GM15510 (cell line): ENCODE data around the gene JKAMP.

Source experiments
- POLR2A ChIP-seq: IDR thresholded peaks from 3 replicates; pipeline ENCODE4 v1.6.1; 2011; ENCODE audit warnings: borderline replicate concordance; ENCODE audit not compliant: insufficient read length; ENCODE audit errors: extremely low read depth

JKAMP gene, protein sequence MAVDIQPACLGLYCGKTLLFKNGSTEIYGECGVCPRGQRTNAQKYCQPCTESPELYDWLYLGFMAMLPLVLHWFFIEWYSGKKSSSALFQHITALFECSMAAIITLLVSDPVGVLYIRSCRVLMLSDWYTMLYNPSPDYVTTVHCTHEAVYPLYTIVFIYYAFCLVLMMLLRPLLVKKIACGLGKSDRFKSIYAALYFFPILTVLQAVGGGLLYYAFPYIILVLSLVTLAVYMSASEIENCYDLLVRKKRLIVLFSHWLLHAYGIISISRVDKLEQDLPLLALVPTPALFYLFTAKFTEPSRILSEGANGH

GRCh38 chr14:59483819-59484638, at the start of gene JKAMP, which contains the start of gene L3HYPDH:
JKAMP (plus strand) TSS chr14:59484517; CDS start chr14:59484590, 73 bp downstream.
L3HYPDH (minus strand) TSS chr14:59484408; CDS start chr14:59484316, 92 bp downstream.
- peak; percentile 89 for TF ChIP-seq POLR2A

DNA sequence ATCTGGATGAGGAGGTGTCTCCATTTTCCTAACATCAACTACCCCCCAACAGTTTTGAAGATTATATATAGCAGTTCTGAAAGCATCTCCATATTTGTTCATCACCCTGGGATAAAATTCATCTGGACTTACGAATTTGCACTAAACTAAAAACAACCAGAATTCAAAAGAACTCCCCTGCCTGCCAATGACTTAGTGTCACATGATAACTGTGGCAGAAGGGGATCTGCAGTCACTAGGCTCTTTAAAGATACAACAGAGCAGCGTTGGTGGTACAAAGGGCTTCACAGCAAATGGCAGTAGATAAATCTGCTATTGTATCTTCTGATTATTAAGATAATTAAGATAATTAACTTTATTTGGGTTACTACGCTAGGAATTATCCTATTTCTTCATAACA, 49.2 kb upstream of the JKAMP start:
- TF ChIP-seq POLR2A, result no peak

- no peak for TF ChIP-seq POLR2A
Measured at GRCh38 chr14:59435987-59436386, 48.3 kb upstream of the JKAMP start.

- no peak for TF ChIP-seq POLR2A
Measured at GRCh38 chr14:59438195-59438647, 46.1 kb upstream of the JKAMP start.

DNA sequence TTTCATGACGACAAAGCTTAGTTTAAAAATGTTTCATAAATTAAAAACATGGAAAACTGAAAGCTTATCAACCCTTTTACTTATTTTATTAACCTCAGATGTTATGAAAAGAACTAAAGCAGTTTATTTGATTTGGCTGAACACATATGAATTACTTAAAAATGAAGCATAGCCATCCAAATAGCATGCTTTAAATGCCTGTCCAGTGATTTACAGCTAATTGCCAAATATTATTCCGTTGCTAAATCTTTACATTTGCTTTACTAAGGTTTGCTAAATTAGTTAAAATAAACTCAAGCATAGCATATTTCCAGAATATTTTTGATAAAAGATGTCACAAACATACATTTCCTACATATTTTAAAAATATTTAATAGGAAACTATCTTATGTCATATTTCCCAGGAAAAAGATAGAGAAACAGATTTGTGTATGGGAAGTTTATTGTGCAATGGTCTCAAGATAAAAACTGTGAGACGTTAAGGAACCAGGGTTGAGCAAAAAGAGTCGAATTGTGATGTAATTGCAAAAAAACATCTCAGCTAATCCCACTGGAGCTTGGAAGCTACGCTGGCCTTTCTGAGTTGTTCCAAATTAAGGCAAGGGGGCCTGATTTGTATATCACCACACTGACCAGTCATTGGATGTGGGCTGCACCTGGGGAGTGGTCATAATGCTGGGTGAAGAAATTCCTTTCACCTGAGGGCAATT, 44.9 kb upstream of the JKAMP start:
- TF ChIP-seq POLR2A, result no peak

- no peak for TF ChIP-seq POLR2A
Measured at GRCh38 chr14:59450716-59451115, 33.6 kb upstream of the JKAMP start.

DNA sequence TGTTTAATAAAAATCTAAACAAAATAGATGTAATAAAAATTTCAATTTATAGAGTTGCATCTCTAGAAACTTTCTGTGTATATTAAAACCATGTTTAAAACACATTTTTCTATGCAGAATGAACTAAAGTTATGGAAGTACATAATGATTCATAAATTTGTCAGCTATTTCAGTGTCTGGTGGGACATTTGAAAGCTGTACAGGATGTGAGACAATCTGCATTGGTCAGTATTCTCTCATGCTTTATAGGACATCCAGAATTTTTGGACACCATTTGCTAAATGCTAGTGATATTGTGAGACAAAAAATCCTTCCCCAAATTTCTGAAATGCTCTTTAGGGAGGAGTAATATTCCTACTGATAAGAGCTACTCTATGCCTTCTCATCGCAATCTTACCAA, 32.5 kb upstream of the JKAMP start:
- TF ChIP-seq POLR2A, result no peak

GRCh38 chr14:59454139-59454538, 30.2 kb upstream of the JKAMP start:
- TF ChIP-seq POLR2A, result no peak

- no peak for TF ChIP-seq POLR2A
Measured at GRCh38 chr14:59455411-59455810, 28.9 kb upstream of the JKAMP start.

DNA sequence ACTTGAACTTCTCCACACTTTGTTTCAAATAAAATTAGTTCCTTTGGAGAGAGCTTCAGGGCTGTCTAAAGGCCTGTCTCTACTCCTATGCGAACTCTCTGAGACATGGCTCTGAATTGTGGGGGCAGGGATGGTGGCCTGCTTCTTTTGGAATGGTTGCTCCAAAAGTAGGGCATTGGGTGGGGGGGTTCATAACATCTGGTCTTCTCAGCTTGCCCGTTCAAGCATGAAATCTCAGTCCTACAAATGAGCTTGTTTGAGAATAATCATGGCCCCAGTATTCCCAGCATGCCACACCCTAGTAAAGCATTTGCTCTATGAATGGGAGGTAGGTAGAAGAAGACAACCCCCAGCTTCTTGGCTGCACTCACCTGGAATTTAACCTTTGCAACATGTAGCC, 25.8 kb upstream of the JKAMP start:
- TF ChIP-seq POLR2A, result no peak

- no peak for TF ChIP-seq POLR2A
Measured at GRCh38 chr14:59460378-59460777, 23.9 kb upstream of the JKAMP start.

- no peak for TF ChIP-seq POLR2A
Measured at GRCh38 chr14:59461891-59462290, 22.4 kb upstream of the JKAMP start.

DNA sequence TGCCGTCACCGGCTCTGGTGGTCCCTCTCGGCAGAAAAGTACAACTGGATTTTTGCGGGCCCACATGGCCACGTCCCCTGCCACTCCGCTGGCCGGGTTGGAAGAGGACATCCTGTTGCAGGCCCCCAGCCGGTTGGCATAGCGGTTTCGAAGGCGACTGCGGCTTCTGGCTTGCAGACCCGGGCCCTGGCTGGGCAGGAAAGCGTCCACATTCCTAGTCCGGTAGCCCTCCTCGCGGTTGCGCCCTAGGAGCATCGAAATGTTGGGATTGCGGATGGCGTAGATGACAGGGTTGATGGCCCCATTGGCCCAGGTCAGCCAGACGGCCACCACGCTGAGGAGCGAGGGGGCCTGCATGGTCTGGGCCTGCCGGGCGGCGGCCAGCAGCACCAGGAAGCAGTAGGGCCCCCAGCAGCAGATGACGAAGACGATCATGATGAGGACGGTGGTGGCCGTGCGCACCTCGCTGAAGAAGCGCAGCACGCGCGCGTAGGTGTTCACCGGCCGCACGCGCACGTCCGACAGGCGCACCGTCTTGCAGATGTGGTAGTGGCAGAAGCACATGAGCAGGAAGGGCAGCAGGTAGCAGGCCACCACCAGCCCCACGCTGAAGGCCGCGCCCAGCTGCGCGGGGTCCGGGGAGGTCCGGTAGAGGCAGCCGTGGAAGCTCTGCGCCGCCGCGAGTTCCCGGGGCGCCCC, 20.4 kb upstream of the JKAMP start:
- TF ChIP-seq POLR2A, result no peak

DNA sequence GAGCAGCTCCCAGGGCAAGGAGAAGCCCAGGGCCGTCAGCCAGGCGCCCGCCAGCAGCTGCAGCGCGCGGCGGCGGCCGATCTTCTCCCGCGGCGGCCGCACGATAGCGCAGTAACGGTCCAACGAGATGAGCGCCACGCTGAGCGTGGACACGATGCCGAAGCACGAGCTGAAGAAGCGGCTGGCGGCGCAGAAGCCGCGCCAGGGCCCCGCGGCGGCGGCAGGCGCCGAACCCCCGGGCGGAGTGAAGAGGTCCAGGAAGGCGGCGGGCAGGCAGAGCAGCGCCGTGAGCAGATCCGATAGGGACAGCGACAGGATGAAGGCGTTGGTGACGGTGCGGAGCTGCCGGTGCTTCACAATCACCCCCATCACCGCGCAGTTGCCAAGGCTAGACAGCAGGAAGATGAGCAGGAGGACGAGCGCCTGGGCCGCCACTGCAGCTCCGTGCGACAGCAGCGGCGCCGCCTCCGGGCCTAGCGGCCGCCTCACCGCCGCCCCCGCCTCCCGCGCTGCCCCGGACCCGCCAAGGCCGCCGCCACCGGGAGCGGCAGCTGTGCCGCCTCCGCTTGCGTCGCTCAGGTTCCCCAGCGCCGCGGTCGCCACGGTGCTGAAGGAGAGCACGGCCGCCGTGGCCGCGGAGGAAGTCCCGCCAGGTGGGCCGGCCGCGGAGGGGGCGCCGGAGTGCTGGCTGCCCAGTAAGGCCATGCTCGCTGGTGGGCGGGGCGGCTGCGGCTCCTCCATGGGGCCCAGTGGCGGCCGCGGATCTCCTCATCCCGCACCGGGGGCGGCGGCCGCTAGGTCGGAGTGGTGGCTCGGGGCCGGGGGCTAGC, 19.6 kb upstream of the JKAMP start:
- TF ChIP-seq POLR2A, result peak; percentile 25
